K562 (cell line): ENCODE data around the gene TMEM107. TPM values are rescaled to one million over a fixed set of nuclear protein-coding genes. Genes with fewer than 3 reads are reported as not detected.

ENCODE experiments used
- CCAR2 ChIP-seq: fragments of 200-400 bp; formaldehyde crosslinking; IDR thresholded peaks from 2 replicates; pipeline ENCODE4 v1.6.1; 2017; ENCODE audit warnings: mild to moderate bottlenecking, low read depth, low read length
- CHAMP1 ChIP-seq: fragments of 450-650 bp; IDR thresholded peaks from 2 replicates; pipeline ENCODE4 v1.6.1; 2016; ENCODE audit warnings: mild to moderate bottlenecking
- CTCFL ChIP-seq: IDR thresholded peaks from 2 replicates; pipeline ENCODE4 v1.6.1; 2011; ENCODE audit warnings: borderline replicate concordance, low read depth, mild to moderate bottlenecking, moderate library complexity, low read length; ENCODE audit not compliant: insufficient read depth, poor library complexity, severe bottlenecking
- DDX20 ChIP-seq: fragments of 450-650 bp; IDR thresholded peaks from 2 replicates; pipeline ENCODE4 v1.6.1; 2016; ENCODE audit warnings: missing genetic modification characterization, low read depth, mild to moderate bottlenecking, missing compliant biosample characterization, moderate library complexity
- E2F6 ChIP-seq, 2 experiments: IDR thresholded peaks; 2 replicates each; pipeline ENCODE4 v1.6.1; 2011; ENCODE audit warnings: borderline replicate concordance in 1 of 2, control low read depth in 1 of 2, low read depth in 1 of 2, low read length in 1 of 2, mild to moderate bottlenecking in 1 of 2, mixed read lengths in 1 of 2, moderate library complexity in 1 of 2; ENCODE audit not compliant: insufficient read depth in 1 of 2, insufficient read length in 1 of 2, poor library complexity in 1 of 2, severe bottlenecking in 1 of 2; ENCODE audit errors: extremely low read depth in 1 of 2
- FOXA3 ChIP-seq, 2 experiments: fragments of 450-650 bp in 1 of 2; sonication (generic) in 1 of 2; formaldehyde crosslinking; IDR thresholded peaks in 1 of 2; conservative IDR thresholded peaks in 1 of 2; 2 replicates each; pipeline versions ENCODE4 v1.4.0 to v1.8.0; 2020 to 2022; ENCODE audit warnings: mild to moderate bottlenecking in 2 of 2, missing genetic modification reagents in 1 of 2
- FOXK2 ChIP-seq, 2 experiments: fragments of 450-650 bp; IDR thresholded peaks in 1 of 2; conservative IDR thresholded peaks in 1 of 2; 2 replicates each; pipeline ENCODE4 v1.6.1; 2016; ENCODE audit warnings: low read depth in 2 of 2, mild to moderate bottlenecking in 1 of 2
- KLF6 ChIP-seq: fragments of 250-450 bp; sonication (Bioruptor Pico); IDR thresholded peaks from 2 replicates; pipeline ENCODE4 v1.4.0; 2020; ENCODE audit warnings: mild to moderate bottlenecking, moderate library complexity, borderline replicate concordance
- LCOR ChIP-seq: sonication (generic); formaldehyde crosslinking; IDR thresholded peaks from 2 replicates; pipeline ENCODE4 v1.8.0; 2022; ENCODE audit warnings: mild to moderate bottlenecking, missing genetic modification reagents
- MTF1 ChIP-seq: fragments of 250-450 bp; sonication (Bioruptor Pico); IDR thresholded peaks from 2 replicates; pipeline ENCODE4 v1.9.0; 2021; ENCODE audit warnings: moderate library complexity, mild to moderate bottlenecking, inconsistent platforms, borderline replicate concordance
- MYNN ChIP-seq, 2 experiments: sonication (generic); formaldehyde crosslinking in 1 of 2; IDR thresholded peaks; 2 replicates each; pipeline versions ENCODE4 v1.5.0 to v1.6.1; 2016 to 2020; ENCODE audit warnings: antibody characterized with exemption in 1 of 2, missing genetic modification reagents in 1 of 2
- NFE2 ChIP-seq: IDR thresholded peaks from 2 replicates; pipeline ENCODE4 v1.6.1; 2014; ENCODE audit warnings: antibody characterized with exemption, low read depth
- NFIX ChIP-seq: fragments of 250-450 bp; sonication (Bioruptor Pico); IDR thresholded peaks from 2 replicates; pipeline ENCODE4 v1.4.0; 2020; ENCODE audit warnings: low read depth, mild to moderate bottlenecking, moderate library complexity
- NUFIP1 ChIP-seq: fragments of 450-650 bp; IDR thresholded peaks from 2 replicates; pipeline ENCODE4 v1.6.1; 2018; ENCODE audit not compliant: partially characterized antibody
- PML ChIP-seq: IDR thresholded peaks from 2 replicates; pipeline ENCODE4 v1.6.1; 2012; ENCODE audit warnings: low read length, inconsistent platforms
- POU5F1 ChIP-seq: fragments of 150-350 bp; IDR thresholded peaks from 2 replicates; pipeline ENCODE4 v1.6.1; 2014; ENCODE audit warnings: borderline replicate concordance, low read length, low read depth, mild to moderate bottlenecking; ENCODE audit not compliant: partially characterized antibody
- TEAD4 ChIP-seq, 2 experiments: sonication (generic) in 1 of 2; formaldehyde crosslinking in 1 of 2; IDR thresholded peaks; 2 replicates each; pipeline versions ENCODE4 v1.6.1 to v1.8.0; 2012 to 2022; ENCODE audit warnings: borderline replicate concordance in 1 of 2, inconsistent platforms in 1 of 2, low read length in 1 of 2, mild to moderate bottlenecking in 1 of 2, missing genetic modification reagents in 1 of 2
- ZC3H11A ChIP-seq: IDR thresholded peaks from 2 replicates; pipeline ENCODE4 v1.6.1; 2012; ENCODE audit warnings: low read depth, low read length, improper control_type of control experiment
- ZNF224 ChIP-seq: sonication (generic); formaldehyde crosslinking; IDR thresholded peaks from 2 replicates; pipeline ENCODE4 v1.8.0; 2022; ENCODE audit warnings: mild to moderate bottlenecking, missing genetic modification reagents
- ZNF23 ChIP-seq: fragments of 250-450 bp; sonication (Bioruptor Pico); IDR thresholded peaks from 2 replicates; pipeline ENCODE4 v1.4.0; 2020; ENCODE audit warnings: mild to moderate bottlenecking
- ZNF232 ChIP-seq: sonication (generic); formaldehyde crosslinking; IDR thresholded peaks from 2 replicates; pipeline ENCODE4 v1.8.0; 2022; ENCODE audit warnings: mild to moderate bottlenecking, missing genetic modification reagents
- polyA plus RNA-seq, 8 experiments: library from polyadenylated mRNA; depleted of rRNA in 4 of 8; stranded (reverse) in 5 of 8; unstranded in 3 of 8; fragments of >200 nt; fragmentation: Nextera tagmentation in 2 of 8; fragmentation: Illumina TruSeq in 1 of 8; extraction: Ambion mirVana in 2 of 8; extraction: Trizol in 1 of 8; gene quantifications; 2 replicates each; pipeline versions ENCODE4 v1.2.1 to v1.2.3, GENCODE V29; 2011 to 2014; ENCODE audit warnings: inconsistent platforms in 1 of 8, missing spikeins in 1 of 8
- total RNA-seq, 7 experiments: library from RNA; depleted of rRNA in 6 of 7; stranded (reverse); fragments of >200 nt in 6 of 7; fragmentation: Illumina TruSeq in 2 of 7; extraction: Trizol in 2 of 7; gene quantifications; 2 replicates each; pipeline versions ENCODE4 v1.2.1 to v1.2.3, GENCODE V29; 2011 to 2021; ENCODE audit warnings: low replicate concordance in 1 of 7

The TMEM107 gene
- total and polyA plus RNA-seq, 9 of the 15 experiments (the other 6 are each of a cell fraction or from before 2014, with no cell fraction given), result 7.1 to 26.2 (median 16.9) TPM

GRCh38 chr17:8186787-8187516 is 10.8 kb upstream of the TMEM107 start (continued):
- TF ChIP-seq CHAMP1 (peak; percentile 87), CTCFL (no peak), MTF1 (CRISPR knock-in tag) (no peak), KLF6 (CRISPR knock-in tag) (no peak), NFIX (no peak), ZNF224 (CRISPR knock-in tag) (no peak), NUFIP1 (no peak), NFE2 (peak; percentile 15; the same call in 1 of the 2 replicates), ZNF23 (CRISPR knock-in tag) (no peak), TEAD4 (IDR thresholded peaks at IDR 0.05; ENCODE audit: low read length) (peak; percentile 66), TEAD4 (CRISPR knock-in tag; IDR thresholded peaks at IDR 0.05; ENCODE audit: borderline replicate concordance) (no peak), DDX20 (tag) (no peak), POU5F1 (no peak), LCOR (CRISPR knock-in tag) (no peak), FOXA3 (CRISPR knock-in tag; conservative IDR thresholded peaks at IDR 0.05 in 1 of 2, IDR thresholded peaks at IDR 0.05 in 1 of 2) (peak in 1 of 2 experiments; percentile 78; a peak in 2 of 4 replicates), CCAR2 (no peak), MYNN (IDR thresholded peaks at IDR 0.05) (no peak), MYNN (CRISPR knock-in tag; IDR thresholded peaks at IDR 0.05) (no peak), PML (no peak), ZNF232 (no peak), E2F6 (IDR thresholded peaks at IDR 0.05; ENCODE audit: borderline replicate concordance in 1 of 2, extremely low read depth in 1 of 2, insufficient read depth in 1 of 2, insufficient read length in 1 of 2, low read depth in 1 of 2, low read length in 1 of 2, poor library complexity in 1 of 2, severe bottlenecking in 1 of 2) (no peak), FOXK2 (conservative IDR thresholded peaks at IDR 0.05 in 1 of 2, IDR thresholded peaks at IDR 0.05 in 1 of 2; ENCODE audit: low read depth in 2 of 2) (peak; percentile 46 to 83; a peak in 3 of 4 replicates), ZC3H11A (no peak)
